Neural progenitor cell (in vitro differentiated cells): ENCODE results near the gene SMIM36. TPM values are rescaled to one million over a fixed set of nuclear protein-coding genes. Genes with fewer than 3 reads are reported as not detected.
A peak's percentile ranks its signal among the peaks of the same experiment; 100 is the strongest.
"Not testable (repeated sequence)": the region's sequence is repeated elsewhere in the genome, so short reads cannot be mapped to it uniquely, and the experiment has no call there.

ENCODE experiments used
- DNase-seq: peaks from one replicate; pipeline ENCODE4 v3.0.0-alpha.2; 2016; ENCODE audit warnings: low spot score
- H2AFZ ChIP-seq: fragments of 200-600 bp; sonication (generic); replicated peaks from 2 replicates; pipeline ENCODE4 v1.6.1; 2016; ENCODE audit warnings: antibody characterized with exemption
- H3F3A ChIP-seq: fragments of 200-600 bp; sonication (generic); 2 replicates; pipeline ENCODE4 v1.6.1; 2016; ENCODE audit warnings: antibody characterized with exemption, low read depth
- H3K27ac ChIP-seq: fragments of 200-600 bp; sonication (generic); 2 replicates; pipeline ENCODE4 v1.5.1; 2016; ENCODE audit warnings: mild to moderate bottlenecking
- H3K27me3 ChIP-seq: fragments of 200-600 bp; sonication (generic); 2 replicates; pipeline ENCODE4 v1.6.1; 2016; ENCODE audit warnings: mild to moderate bottlenecking, moderate library complexity
- H3K36me3 ChIP-seq: fragments of 200-600 bp; sonication (generic); 2 replicates; pipeline ENCODE4 v1.5.1; 2016
- H3K4me1 ChIP-seq: fragments of 200-600 bp; sonication (generic); 2 replicates; pipeline ENCODE4 v1.6.1; 2016; ENCODE audit warnings: mixed run types
- H3K4me2 ChIP-seq: fragments of 200-600 bp; sonication (generic); 2 replicates; pipeline ENCODE4 v1.6.1; 2016
- H3K4me3 ChIP-seq: fragments of 200-600 bp; sonication (generic); 2 replicates; pipeline ENCODE4 v1.5.1; 2016
- H3K79me2 ChIP-seq: fragments of 200-600 bp; sonication (generic); 2 replicates; pipeline ENCODE4 v1.6.1; 2016; ENCODE audit warnings: low read depth
- H3K9ac ChIP-seq: fragments of 200-600 bp; sonication (generic); 2 replicates; pipeline ENCODE4 v1.6.1; 2016
- H3K9me3 ChIP-seq: fragments of 200-600 bp; sonication (generic); 2 replicates; pipeline ENCODE4 v1.5.1; 2016; ENCODE audit warnings: low read depth
- H4K20me1 ChIP-seq: fragments of 200-600 bp; sonication (generic); 2 replicates; pipeline ENCODE4 v1.6.1; 2016; ENCODE audit warnings: low read depth
- H3K27ac Mint-ChIP-seq: 3 replicates; pipeline ENCODE4 v1.8.0; 2021; ENCODE audit warnings: mixed read lengths
- H3K27me3 Mint-ChIP-seq: 2 replicates; pipeline ENCODE4 v1.8.0; 2022; ENCODE audit warnings: low read depth, mild to moderate bottlenecking, inconsistent platforms, moderate library complexity, mixed read lengths; ENCODE audit not compliant: insufficient read depth
- H3K36me3 Mint-ChIP-seq: 3 replicates; pipeline ENCODE4 v1.8.0; 2021; ENCODE audit warnings: mixed read lengths
- H3K4me1 Mint-ChIP-seq: 3 replicates; pipeline ENCODE4 v1.8.0; 2021; ENCODE audit warnings: mixed read lengths
- H3K4me3 Mint-ChIP-seq: 3 replicates; pipeline ENCODE4 v1.8.0; 2021; ENCODE audit warnings: mild to moderate bottlenecking, moderate library complexity, mixed read lengths
- H3K9me3 Mint-ChIP-seq: 3 replicates; pipeline ENCODE4 v1.8.0; 2020; ENCODE audit warnings: mixed read lengths
- CTCF ChIP-seq: fragments of 200-600 bp; sonication (generic); IDR thresholded peaks from 2 replicates; pipeline ENCODE4 v1.5.1; 2017; ENCODE audit warnings: antibody characterized with exemption, mild to moderate bottlenecking
- EZH2 ChIP-seq: fragments of 200-600 bp; sonication (generic); IDR thresholded peaks from 2 replicates; pipeline ENCODE4 v1.6.1; 2017; ENCODE audit warnings: antibody characterized with exemption, mild to moderate bottlenecking, moderate library complexity
- EZH2phosphoT487 ChIP-seq: fragments of 200-600 bp; sonication (generic); IDR thresholded peaks from 2 replicates; pipeline ENCODE4 v1.6.1; 2017; ENCODE audit warnings: antibody characterized with exemption
- total RNA-seq: library from RNA; depleted of rRNA; stranded (reverse); fragments of >200 nt; gene quantifications from 2 replicates; pipeline ENCODE4 v1.2.3, GENCODE V29; 2015; ENCODE audit warnings: low replicate concordance

SMIM36 gene
- total RNA-seq, 1 donor from 2014 or later: not detected

GRCh38 chr17:55520402-55520801 lies 9.2 kb upstream of the SMIM36 start:
- no peaks in the 10 kb centered on the region for H3K36me3 ChIP-seq

GRCh38 chr17:55518510-55518909 lies 7.3 kb upstream of the SMIM36 start:
- no peaks in the 10 kb centered on the region for H3K4me1 Mint-ChIP-seq
- no peaks in the 10 kb centered on the region for H3K27me3 Mint-ChIP-seq
- Histone ChIP-seq H3K9ac (no peak overlapping the region), H4K20me1 (no peaks in the 10 kb centered on the region), H3K9me3 (no peaks in the 10 kb centered on the region), H3K4me2 (no peak overlapping the region), H3K27ac (no peak overlapping the region), H3K36me3 (no peaks in the 10 kb centered on the region), H3K79me2 (no peaks in the 10 kb centered on the region), H3K27me3 (no peaks in the 10 kb centered on the region), H3F3A (no peaks in the 10 kb centered on the region), H3K4me3 (no peak overlapping the region), H3K4me1 (no peaks in the 10 kb centered on the region), H2AFZ (peak overlapping the region; percentile 68)
- no peak overlapping the region for H3K27ac Mint-ChIP-seq
- H3K36me3 Mint-ChIP-seq: no peaks in the 10 kb centered on the region
- H3K9me3 Mint-ChIP-seq: no peaks in the 10 kb centered on the region
- no peak for TF ChIP-seq EZH2
- no peak for TF ChIP-seq EZH2phosphoT487
- no peak for TF ChIP-seq CTCF
- no peak for DNase-seq
- no peak overlapping the region for H3K4me3 Mint-ChIP-seq

More at GRCh38 chr17:55520402-55520801, 9.2 kb upstream of the SMIM36 start:
- H3K27ac ChIP-seq: no peak overlapping the region
- no peak overlapping the region for H2AFZ ChIP-seq
- H3K4me3 Mint-ChIP-seq: no peak overlapping the region
- H3K9me3 ChIP-seq: no peaks in the 10 kb centered on the region
- H3K27me3 Mint-ChIP-seq: no peaks in the 10 kb centered on the region
- no peak overlapping the region for H3K27ac Mint-ChIP-seq
- H3K9ac ChIP-seq: no peak overlapping the region
- DNase-seq: no peak
- H3K4me1 ChIP-seq: no peaks in the 10 kb centered on the region
- H3K4me2 ChIP-seq: no peak overlapping the region
- H3F3A ChIP-seq: no peaks in the 10 kb centered on the region
- H3K27me3 ChIP-seq: no peaks in the 10 kb centered on the region
- no peak overlapping the region for H3K4me3 ChIP-seq
- TF ChIP-seq EZH2 (no peak), EZH2phosphoT487 (no peak), CTCF (no peak)
- H4K20me1 ChIP-seq: no peaks in the 10 kb centered on the region
- H3K79me2 ChIP-seq: no peaks in the 10 kb centered on the region
- no peaks in the 10 kb centered on the region for H3K4me1 Mint-ChIP-seq
- H3K9me3 Mint-ChIP-seq: no peaks in the 10 kb centered on the region
- H3K36me3 Mint-ChIP-seq: no peaks in the 10 kb centered on the region

- Histone ChIP-seq H3K36me3 (no peaks in the 10 kb centered on the region), H3K4me1 (no peaks in the 10 kb centered on the region), H3K79me2 (no peaks in the 10 kb centered on the region), H3K9ac (no peak overlapping the region), H3F3A (no peaks in the 10 kb centered on the region), H3K4me3 (no peak overlapping the region), H3K4me2 (no peak overlapping the region), H2AFZ (no peak overlapping the region), H4K20me1 (no peaks in the 10 kb centered on the region), H3K9me3 (no peaks in the 10 kb centered on the region), H3K27me3 (no peaks in the 10 kb centered on the region), H3K27ac (no peak overlapping the region)
- Mint-ChIP-seq H3K27ac (no peak overlapping the region), H3K27me3 (no peaks in the 10 kb centered on the region), H3K9me3 (no peaks in the 10 kb centered on the region), H3K36me3 (no peaks in the 10 kb centered on the region), H3K4me1 (no peaks in the 10 kb centered on the region), H3K4me3 (no peak overlapping the region)
- no peak for TF ChIP-seq EZH2
- TF ChIP-seq EZH2phosphoT487: no peak
- peak; percentile 97 for TF ChIP-seq CTCF
- peak; percentile 76 for DNase-seq
These were observed 2.8 kb upstream of the SMIM36 start for GRCh38 chr17:55513885-55514590.

- H3K27ac ChIP-seq, H3K4me1 ChIP-seq, H3K9me3 Mint-ChIP-seq, H3K27ac Mint-ChIP-seq, H3K4me3 Mint-ChIP-seq, H4K20me1 ChIP-seq, H3K27me3 Mint-ChIP-seq, H3K79me2 ChIP-seq, H2AFZ ChIP-seq, H3K9me3 ChIP-seq, DNase-seq, H3K4me1 Mint-ChIP-seq, H3F3A ChIP-seq, H3K4me3 ChIP-seq, H3K9ac ChIP-seq, H3K36me3 Mint-ChIP-seq, H3K36me3 ChIP-seq, H3K4me2 ChIP-seq, H3K27me3 ChIP-seq: not testable (repeated sequence)
These were observed 3.6 kb downstream of the SMIM36 start for GRCh38 chr17:55507669-55508068.

- not testable (repeated sequence) for H2AFZ ChIP-seq, H3K9me3 Mint-ChIP-seq, H3K27me3 Mint-ChIP-seq, H3K9me3 ChIP-seq, H3K79me2 ChIP-seq, H3K4me3 Mint-ChIP-seq, H3K27me3 ChIP-seq, H3K36me3 Mint-ChIP-seq, H3K4me3 ChIP-seq, H3K36me3 ChIP-seq, H3K4me1 ChIP-seq, H3K4me1 Mint-ChIP-seq, H3K27ac Mint-ChIP-seq, H4K20me1 ChIP-seq, DNase-seq, H3K9ac ChIP-seq, H3K4me2 ChIP-seq, H3K27ac ChIP-seq
- H3F3A ChIP-seq: peaks cover 17% of the 10 kb centered on the region
These were observed 9.6 kb downstream of the SMIM36 start for GRCh38 chr17:55501626-55502025.
